Activated naive CD8-positive, alpha-beta T cell treated with anti-CD3 and anti-CD28 coated beads, Interleukin-2, amount 50 U/mL, for 16 hours (primary cell): ENCODE data around the gene SLC35A4.

Experiments used
- DNase-seq: peaks from one replicate; pipeline ENCODE4 v3.0.0-alpha.2; 2020; ENCODE audit warnings: low read depth, low spot score

The SLC35A4 gene

GRCh38 chr5:140564196-140565023 lies at the start of gene SLC35A4, which contains the start of gene APBB3:
SLC35A4 (plus strand) TSS chr5:140564828; CDS start chr5:140567170, 2,342 bp downstream.
APBB3 (minus strand) TSS chr5:140564598; CDS start chr5:140564245, 353 bp downstream.
- peak; percentile 91 for DNase-seq

GRCh38 chr5:140524003-140524402 lies 40.6 kb upstream of the SLC35A4 start:
- no peak for DNase-seq

GRCh38 chr5:140540227-140540626 lies 24.4 kb upstream of the SLC35A4 start:
- DNase-seq = no peak

- DNase-seq = no peak
Observed at GRCh38 chr5:140542972-140543371, 21.7 kb upstream of the SLC35A4 start.

- no peak for DNase-seq
Observed at GRCh38 chr5:140544986-140545385, 19.6 kb upstream of the SLC35A4 start.

- DNase-seq = no peak
Observed at GRCh38 chr5:140545606-140546005, 19.0 kb upstream of the SLC35A4 start.

- no peak for DNase-seq
Observed at GRCh38 chr5:140546851-140547507, 17.6 kb upstream of the SLC35A4 start.

- DNase-seq = peak; percentile 70
Observed at GRCh38 chr5:140547508-140548299, 16.9 kb upstream of the SLC35A4 start, which contains the start of gene EIF4EBP3. EIF4EBP3 (plus strand) TSS chr5:140547662; CDS start chr5:140547738, 76 bp downstream.

- no peak for DNase-seq
Observed at GRCh38 chr5:140548300-140548688, 16.3 kb upstream of the SLC35A4 start.

- no peak for DNase-seq
Observed at GRCh38 chr5:140548791-140549190, 15.8 kb upstream of the SLC35A4 start.

- DNase-seq = no peak
Observed at GRCh38 chr5:140549237-140550144, 15.1 kb upstream of the SLC35A4 start.

GRCh38 chr5:140550147-140551079 lies 14.2 kb upstream of the SLC35A4 start:
- DNase-seq = no peak

GRCh38 chr5:140551872-140552271 lies 12.8 kb upstream of the SLC35A4 start:
- DNase-seq = no peak

- no peak for DNase-seq
Observed at GRCh38 chr5:140553657-140554056, 11.0 kb upstream of the SLC35A4 start.

- DNase-seq = no peak
Observed at GRCh38 chr5:140554454-140554853, 10.2 kb upstream of the SLC35A4 start.

- no peak for DNase-seq
Observed at GRCh38 chr5:140555747-140556312, 8.8 kb upstream of the SLC35A4 start.

- DNase-seq = no peak
Observed at GRCh38 chr5:140556438-140556837, 8.2 kb upstream of the SLC35A4 start.

- DNase-seq = peak; percentile 60
Observed at GRCh38 chr5:140557136-140557805, 7.4 kb upstream of the SLC35A4 start, which contains the start of gene SRA1. SRA1 (minus strand) TSS chr5:140557473; CDS start chr5:140557452, 21 bp downstream.

GRCh38 chr5:140557965-140558364 lies 6.7 kb upstream of the SLC35A4 start:
- no peak for DNase-seq
